Vagina (tissue), 2 donors: ENCODE measurements around the gene CLEC2A. TPM values are rescaled to one million over a fixed set of nuclear protein-coding genes. Genes with fewer than 3 reads are reported as not detected.

ENCODE experiments used
- DNase-seq, 2 donors: peaks; one replicate each; pipeline ENCODE4 v3.0.0-alpha.2; 2017; ENCODE audit errors: extremely low spot score in 2 of 2
- H3K27ac ChIP-seq: fragments of 200-600 bp; sonication (generic); one replicate; pipeline ENCODE4 v1.5.1; 2019
- H3K27me3 ChIP-seq: fragments of 200-600 bp; sonication (generic); one replicate; pipeline ENCODE4 v1.5.1; 2019
- H3K36me3 ChIP-seq, 2 donors: fragments of 200-600 bp; sonication (generic); one replicate each; pipeline ENCODE4 v1.5.1; 2017 to 2019
- H3K4me1 ChIP-seq: fragments of 200-600 bp; sonication (generic); one replicate; pipeline ENCODE4 v1.5.1; 2019
- H3K4me3 ChIP-seq, 2 donors: fragments of 200-600 bp; sonication (generic); 1 replicate in 1 of 2; 2 replicates in 1 of 2; pipeline ENCODE4 v1.5.1; 2016 to 2019
- H3K9me3 ChIP-seq: fragments of 200-600 bp; sonication (generic); one replicate; pipeline ENCODE4 v1.5.1; 2019
- CTCF ChIP-seq, 3 experiments: fragments of 450-650 bp in 2 of 3; fragments of 200-600 bp in 1 of 3; sonication (generic) in 1 of 3; IDR thresholded peaks; one replicate each; pipeline ENCODE4 v1.5.1; 2017 to 2019; ENCODE audit warnings: antibody characterized with exemption in 3 of 3, mild to moderate bottlenecking in 2 of 3, moderate library complexity in 2 of 3
- POLR2A ChIP-seq, 2 donors: fragments of 450-650 bp; IDR thresholded peaks; one replicate each; pipeline ENCODE4 v1.6.1; 2017; ENCODE audit warnings: antibody characterized with exemption in 2 of 2, mild to moderate bottlenecking in 2 of 2, moderate library complexity in 2 of 2
- POLR2AphosphoS5 ChIP-seq, 2 donors: sonication (generic); formaldehyde crosslinking; IDR thresholded peaks; one replicate each; pipeline ENCODE4 v1.9.0; 2017; ENCODE audit warnings: antibody characterized with exemption in 2 of 2, mild to moderate bottlenecking in 2 of 2, low read depth in 1 of 2; ENCODE audit not compliant: insufficient read depth in 1 of 2
- intact Hi-C: fragments of 100-400 bp; cut with DNase I; formaldehyde crosslinking; loops from one replicate; pipeline ENCODE4 v1.15.1; 2023
- total RNA-seq: library from RNA; depleted of rRNA; stranded (reverse); fragments of >200 nt; gene quantifications from one replicate; pipeline ENCODE4 v1.2.3, GENCODE V29; 2016

CLEC2A gene
- total RNA-seq, 1 donor from 2014 or later, result not detected

GRCh38 chr12:9947674-9948073, 15.5 kb upstream of the CLEC2A start:
- TF ChIP-seq POLR2AphosphoS5 (IDR thresholded peaks at IDR 0.05; ENCODE audit: insufficient read depth in 1 of 2, low read depth in 1 of 2), result no peak
- Histone ChIP-seq H3K27ac (no peak overlapping the region), H3K27me3 (no peaks in the 10 kb centered on the region), H3K9me3 (no peaks in the 10 kb centered on the region), H3K4me1 (no peaks in the 10 kb centered on the region), H3K36me3 (no peaks in the 10 kb centered on the region), H3K4me3 (no peak overlapping the region)
- intact Hi-C loops, result no loop called here
- no peak for DNase-seq

- TF ChIP-seq POLR2A (IDR thresholded peaks at IDR 0.05) (no peak), POLR2AphosphoS5 (IDR thresholded peaks at IDR 0.05; ENCODE audit: insufficient read depth in 1 of 2, low read depth in 1 of 2) (no peak), CTCF (IDR thresholded peaks at IDR 0.05) (no peak)
- H3K36me3 ChIP-seq, result no peaks in the 10 kb centered on the region
- no peak for DNase-seq
- no peaks in the 10 kb centered on the region for H3K9me3 ChIP-seq
- H3K27me3 ChIP-seq, result no peaks in the 10 kb centered on the region
- intact Hi-C loops, result no loop called here
- no peak overlapping the region for H3K27ac ChIP-seq
- H3K4me3 ChIP-seq, result no peak overlapping the region
- H3K4me1 ChIP-seq, result no peaks in the 10 kb centered on the region
These were observed 12.2 kb upstream of the CLEC2A start for GRCh38 chr12:9944391-9944790.

GRCh38 chr12:9943240-9943639, 11.1 kb upstream of the CLEC2A start:
- DNase-seq, result no peak
- peak overlapping the region in 1 of 2 donors; percentile 17 for H3K4me3 ChIP-seq
- no peaks in the 10 kb centered on the region for H3K36me3 ChIP-seq
- H3K4me1 ChIP-seq, result no peaks in the 10 kb centered on the region
- H3K27me3 ChIP-seq, result no peaks in the 10 kb centered on the region
- TF ChIP-seq POLR2A (IDR thresholded peaks at IDR 0.05) (no peak), POLR2AphosphoS5 (IDR thresholded peaks at IDR 0.05; ENCODE audit: insufficient read depth in 1 of 2, low read depth in 1 of 2) (no peak), CTCF (IDR thresholded peaks at IDR 0.05) (no peak)
- intact Hi-C loops, result no loop called here
- H3K9me3 ChIP-seq, result no peaks in the 10 kb centered on the region
- H3K27ac ChIP-seq, result no peak overlapping the region

- Histone ChIP-seq H3K27me3 (no peaks in the 10 kb centered on the region), H3K4me3 (no peak overlapping the region), H3K9me3 (no peaks in the 10 kb centered on the region), H3K36me3 (no peaks in the 10 kb centered on the region), H3K27ac (no peak overlapping the region), H3K4me1 (no peaks in the 10 kb centered on the region)
- no peak for DNase-seq
- intact Hi-C loops, result no loop called here
- TF ChIP-seq POLR2A (IDR thresholded peaks at IDR 0.05) (no peak), POLR2AphosphoS5 (IDR thresholded peaks at IDR 0.05; ENCODE audit: insufficient read depth in 1 of 2, low read depth in 1 of 2) (no peak), CTCF (IDR thresholded peaks at IDR 0.05) (no peak)
These were observed 9.7 kb upstream of the CLEC2A start for GRCh38 chr12:9941838-9942237.

- TF ChIP-seq POLR2A (IDR thresholded peaks at IDR 0.05) (no peak), POLR2AphosphoS5 (IDR thresholded peaks at IDR 0.05; ENCODE audit: insufficient read depth in 1 of 2, low read depth in 1 of 2) (no peak), CTCF (IDR thresholded peaks at IDR 0.05) (no peak)
These were observed 8.2 kb upstream of the CLEC2A start for GRCh38 chr12:9940375-9940774.

More at GRCh38 chr12:9940375-9940774, 8.2 kb upstream of the CLEC2A start:
- DNase-seq, result no peak
- Histone ChIP-seq H3K36me3 (no peaks in the 10 kb centered on the region), H3K4me3 (no peak overlapping the region), H3K4me1 (no peaks in the 10 kb centered on the region), H3K9me3 (no peaks in the 10 kb centered on the region), H3K27me3 (no peaks in the 10 kb centered on the region), H3K27ac (no peak overlapping the region)
- intact Hi-C loops, result no loop called here
